HepG2 (cell line): ENCODE measurements around the gene GSDME. TPM values are rescaled to one million over a fixed set of nuclear protein-coding genes. Genes with fewer than 3 reads are reported as not detected.

Experiments used
- ATAC-seq: fragments of 200-7000 bp; cut with Tn5 transposase; 3 replicates; pipeline ENCODE4 v1.9.1; 2020; ENCODE audit warnings: mild to moderate bottlenecking, moderate library complexity
- BruUV-seq: library from RNA; stranded (reverse); fragments of 400-500 nt; replicated peaks from 2 replicates; lab custom pipeline; 2021; lab: Mats Ljungman, UMichigan
- CTCF ChIA-PET: fragments of 300-600 bp; formaldehyde crosslinking; extraction: SDS; loops from one replicate; lab custom pipeline; 2021; ENCODE audit warnings: low total read pairs, inconsistent platforms, low intra/inter-chr PET ratio; lab: Yijun Ruan, JAX
- POLR2A ChIA-PET: fragments of 350-600 bp; sonication (Branson Sonifier 250); formaldehyde crosslinking; loops from one replicate; lab custom pipeline; 2020; ENCODE audit warnings: antibody characterized with exemption, inconsistent platforms; lab: Yijun Ruan, JAX
- DNase-seq: peaks from one replicate; pipeline ENCODE4 v3.0.0-alpha.2; 2015; ENCODE audit warnings: low spot score
- FAIRE-seq: peaks from 3 replicates; lab custom pipeline; 2011; peaks lifted over from hg19 to GRCh38; lab: Jason Lieb, UNC
- H2AFZ ChIP-seq: one replicate; pipeline ENCODE4 v1.6.1; 2011; ENCODE audit warnings: low read length, inconsistent platforms
- H3K27ac ChIP-seq: fragments of 300-600 bp; 3 replicates; pipeline ENCODE4 v1.8.0; 2011; ENCODE audit warnings: mixed run types, mild to moderate bottlenecking, mixed read lengths, low read length, inconsistent platforms; ENCODE audit not compliant: insufficient read depth; ENCODE audit errors: extremely low read length
- H3K27me3 ChIP-seq, 2 experiments: fragments of 200-600 bp in 1 of 2; 2 replicates in 1 of 2; 3 replicates in 1 of 2; pipeline versions ENCODE4 v1.6.0 to v1.8.0; 2011; ENCODE audit warnings: low read length in 2 of 2, mild to moderate bottlenecking in 2 of 2, moderate library complexity in 2 of 2, inconsistent platforms in 1 of 2; ENCODE audit not compliant: insufficient read depth in 2 of 2, control insufficient read depth in 1 of 2
- H3K36me3 ChIP-seq, 2 experiments: fragments of 200-600 bp in 1 of 2; replicated peaks in 1 of 2; 2 replicates in 1 of 2; 3 replicates in 1 of 2; pipeline versions ENCODE4 v1.5.1 to v1.8.0; 2011; ENCODE audit warnings: low read length in 2 of 2, inconsistent platforms in 1 of 2; ENCODE audit not compliant: insufficient read depth in 2 of 2, control insufficient read depth in 1 of 2
- H3K4me1 ChIP-seq: 2 replicates; pipeline ENCODE4 v1.5.1; 2012; ENCODE audit warnings: low read length, inconsistent platforms; ENCODE audit not compliant: insufficient read depth
- H3K4me2 ChIP-seq: 2 replicates; pipeline ENCODE4 v1.6.0; 2011; ENCODE audit warnings: low read depth, low read length, inconsistent platforms
- H3K4me3 ChIP-seq, 3 experiments: fragments of 200-600 bp in 1 of 3; sonication (generic), shearing (Covaris generic) in 1 of 3; replicated peaks in 1 of 3; 2 replicates each; pipeline ENCODE4 v1.5.1; 2011 to 2016; ENCODE audit warnings: low read length in 3 of 3, inconsistent platforms in 2 of 3, low read depth in 2 of 3, mild to moderate bottlenecking in 2 of 3, control low read depth in 1 of 3, mixed read lengths in 1 of 3; ENCODE audit not compliant: insufficient read depth in 1 of 3
- H3K79me2 ChIP-seq: one replicate; pipeline ENCODE4 v1.6.1; 2011; ENCODE audit warnings: low read length, inconsistent platforms; ENCODE audit not compliant: insufficient read depth
- H3K9ac ChIP-seq: 2 replicates; pipeline ENCODE4 v1.6.0; 2011; ENCODE audit warnings: mild to moderate bottlenecking, low read depth, low read length, inconsistent platforms; ENCODE audit not compliant: insufficient read depth
- H3K9me3 ChIP-seq: 2 replicates; pipeline ENCODE4 v1.5.1; 2012; ENCODE audit warnings: mild to moderate bottlenecking, low read length
- H4K20me1 ChIP-seq: 2 replicates; pipeline ENCODE4 v1.6.0; 2011; ENCODE audit warnings: inconsistent platforms, mild to moderate bottlenecking, low read length, moderate library complexity; ENCODE audit not compliant: insufficient read depth
- BRD4 ChIP-seq: sonication (generic); formaldehyde crosslinking; IDR thresholded peaks from 2 replicates; pipeline ENCODE4 v1.4.0; 2020; ENCODE audit warnings: missing genetic modification reagents
- MZF1 ChIP-seq: sonication (generic); formaldehyde crosslinking; IDR thresholded peaks from 2 replicates; pipeline ENCODE4 v1.8.1; 2023; ENCODE audit warnings: mild to moderate bottlenecking, missing genetic modification reagents, borderline replicate concordance
- POGZ ChIP-seq: sonication (generic); formaldehyde crosslinking; IDR thresholded peaks from 2 replicates; pipeline ENCODE4 v1.4.0; 2020; ENCODE audit warnings: mild to moderate bottlenecking, missing genetic modification reagents
- ZNF232 ChIP-seq: sonication (generic); formaldehyde crosslinking; IDR thresholded peaks from 2 replicates; pipeline ENCODE4 v1.4.0; 2020; ENCODE audit warnings: missing genetic modification reagents, borderline replicate concordance
- ZNF253 ChIP-seq: sonication (generic); formaldehyde crosslinking; IDR thresholded peaks from 2 replicates; pipeline ENCODE4 v1.8.0; 2022; ENCODE audit warnings: mild to moderate bottlenecking, missing genetic modification reagents, borderline replicate concordance
- ZNF564 ChIP-seq: sonication (generic); formaldehyde crosslinking; IDR thresholded peaks from 2 replicates; pipeline ENCODE4 v1.8.1; 2023; ENCODE audit warnings: mild to moderate bottlenecking, missing genetic modification reagents
- ZNF747 ChIP-seq: sonication (generic); formaldehyde crosslinking; IDR thresholded peaks from 2 replicates; pipeline ENCODE4 v1.8.1; 2023; ENCODE audit warnings: missing genetic modification reagents, mild to moderate bottlenecking, borderline replicate concordance
- ZNF773 ChIP-seq: sonication (generic); formaldehyde crosslinking; IDR thresholded peaks from 2 replicates; pipeline ENCODE4 v1.4.0; 2020; ENCODE audit warnings: missing genetic modification reagents, borderline replicate concordance
- WGBS: methylation state at CpG from one replicate; pipeline ENCODE4 v1.1.6; 2017; ENCODE audit warnings: low lambda C conversion rate; 5-methylcytosine and 5-hydroxymethylcytosine counted together
- in situ Hi-C: cut with HindIII; loops from 2 replicates; pipeline ENCODE4 v1.10.0; 2017; ENCODE audit warnings: low pct_unique_long_range_greater_than_20kb; ENCODE audit not compliant: extremely low pct_ligation_motif_present
- intact Hi-C: fragments of 100-400 bp; cut with micrococcal nuclease; formaldehyde crosslinking; loops from one replicate; pipeline ENCODE4 v1.10.0; 2022; ENCODE audit not compliant: unreplicated experiment
- polyA plus RNA-seq, 8 experiments: library from polyadenylated mRNA; depleted of rRNA in 3 of 8; stranded (reverse) in 7 of 8; unstranded in 1 of 8; fragments of >200 nt; fragmentation: Illumina TruSeq in 4 of 8; extraction: Trizol in 4 of 8; gene quantifications; 2 replicates each; pipeline versions ENCODE4 v1.2.1 to v1.2.3, GENCODE V29; 2011 to 2016; ENCODE audit warnings: low read depth in 4 of 8, missing spikeins in 1 of 8, mixed read lengths in 1 of 8; ENCODE audit not compliant: insufficient read depth in 1 of 8
- total RNA-seq, 5 experiments: library from RNA; depleted of rRNA; stranded (reverse); fragments of >200 nt; fragmentation: Illumina TruSeq; extraction: Trizol; gene quantifications; 2 replicates each; pipeline ENCODE4 v1.2.3, GENCODE V29; 2016; ENCODE audit warnings: low read depth in 1 of 5
- TF ChIP-seq, protein P1 (sequence below): sonication (generic); formaldehyde crosslinking; IDR thresholded peaks from 2 replicates; pipeline ENCODE4 v1.4.0; 2020; ENCODE audit warnings: missing genetic modification reagents

Gene GSDME
- total and polyA plus RNA-seq, 2 of the 13 experiments (the other 11 are each of a cell fraction or from before 2014, with no cell fraction given), result 19.2 to 28.2 TPM

DNA sequence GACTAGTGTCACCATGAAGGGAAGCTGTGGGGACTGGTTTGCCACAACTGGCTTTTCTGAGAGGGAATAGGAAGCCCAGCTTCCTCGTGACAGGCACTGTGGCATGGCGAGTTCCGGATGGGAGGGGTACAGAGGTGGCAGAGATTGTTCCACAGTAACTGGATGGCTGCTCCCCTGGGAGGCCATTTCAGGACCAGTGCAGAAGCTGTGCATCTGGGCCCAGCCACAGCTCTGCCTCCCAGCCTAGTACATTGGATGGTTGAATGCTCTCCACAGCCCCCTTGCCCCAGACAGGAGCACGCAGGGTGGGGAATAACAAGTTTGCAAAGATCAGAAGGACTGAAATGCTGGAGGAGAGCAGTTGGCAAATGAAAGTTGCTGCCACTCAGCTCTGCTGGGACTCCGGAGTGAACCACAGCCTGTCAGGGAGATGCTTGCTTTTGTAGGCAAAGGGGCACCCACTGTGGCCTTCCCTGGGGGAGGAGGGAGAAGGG is 51.8 kb downstream of the GSDME start:
- H3K79me2 ChIP-seq, result no peaks in the 10 kb centered on the region
- H3K36me3 ChIP-seq, result no peaks in the 10 kb centered on the region; a peak in 2 of 5 replicates
- intact Hi-C loops, result no loop called here
- H2AFZ ChIP-seq, result no peak overlapping the region
- ChIA-PET POLR2A (interaction anchor here (0.6 kb wide), 1 partner anchor 139 kb away, joined by 3 read pairs; no protein-coding TSS in a partner anchor), CTCF (no interaction called here)
- WGBS, result 95% methylated on average over 4 of the region's 5 CpGs
- no peaks in the 10 kb centered on the region for H4K20me1 ChIP-seq
- no peak overlapping the region for H3K9ac ChIP-seq
- no peak overlapping the region for H3K4me2 ChIP-seq
- ATAC-seq (no peak), FAIRE-seq (no peak), DNase-seq (no peak)
- no peaks in the 10 kb centered on the region for H3K27me3 ChIP-seq
- H3K4me1 ChIP-seq, result peaks cover 31% of the 10 kb centered on the region
- H3K4me3 ChIP-seq, result no peak overlapping the region
- TF ChIP-seq ZNF773 (CRISPR knock-in tag) (no peak), ZNF564 (CRISPR knock-in tag) (no peak), BRD4 (CRISPR knock-in tag) (no peak), MZF1 (no peak), ZNF232 (CRISPR knock-in tag) (no peak), POGZ (no peak), ZNF253 (CRISPR knock-in tag) (no peak), ZNF747 (no peak)
- TF ChIP-seq, protein P1, sequence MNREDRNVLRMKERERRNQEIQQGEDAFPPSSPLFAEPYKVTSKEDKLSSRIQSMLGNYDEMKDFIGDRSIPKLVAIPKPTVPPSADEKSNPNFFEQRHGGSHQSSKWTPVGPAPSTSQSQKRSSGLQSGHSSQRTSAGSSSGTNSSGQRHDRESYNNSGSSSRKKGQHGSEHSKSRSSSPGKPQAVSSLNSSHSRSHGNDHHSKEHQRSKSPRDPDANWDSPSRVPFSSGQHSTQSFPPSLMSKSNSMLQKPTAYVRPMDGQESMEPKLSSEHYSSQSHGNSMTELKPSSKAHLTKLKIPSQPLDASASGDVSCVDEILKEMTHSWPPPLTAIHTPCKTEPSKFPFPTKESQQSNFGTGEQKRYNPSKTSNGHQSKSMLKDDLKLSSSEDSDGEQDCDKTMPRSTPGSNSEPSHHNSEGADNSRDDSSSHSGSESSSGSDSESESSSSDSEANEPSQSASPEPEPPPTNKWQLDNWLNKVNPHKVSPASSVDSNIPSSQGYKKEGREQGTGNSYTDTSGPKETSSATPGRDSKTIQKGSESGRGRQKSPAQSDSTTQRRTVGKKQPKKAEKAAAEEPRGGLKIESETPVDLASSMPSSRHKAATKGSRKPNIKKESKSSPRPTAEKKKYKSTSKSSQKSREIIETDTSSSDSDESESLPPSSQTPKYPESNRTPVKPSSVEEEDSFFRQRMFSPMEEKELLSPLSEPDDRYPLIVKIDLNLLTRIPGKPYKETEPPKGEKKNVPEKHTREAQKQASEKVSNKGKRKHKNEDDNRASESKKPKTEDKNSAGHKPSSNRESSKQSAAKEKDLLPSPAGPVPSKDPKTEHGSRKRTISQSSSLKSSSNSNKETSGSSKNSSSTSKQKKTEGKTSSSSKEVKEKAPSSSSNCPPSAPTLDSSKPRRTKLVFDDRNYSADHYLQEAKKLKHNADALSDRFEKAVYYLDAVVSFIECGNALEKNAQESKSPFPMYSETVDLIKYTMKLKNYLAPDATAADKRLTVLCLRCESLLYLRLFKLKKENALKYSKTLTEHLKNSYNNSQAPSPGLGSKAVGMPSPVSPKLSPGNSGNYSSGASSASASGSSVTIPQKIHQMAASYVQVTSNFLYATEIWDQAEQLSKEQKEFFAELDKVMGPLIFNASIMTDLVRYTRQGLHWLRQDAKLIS, result no peak
- no peak overlapping the region for H3K27ac ChIP-seq
- in situ Hi-C loops, result no loop called here
- no peaks in the 10 kb centered on the region for H3K9me3 ChIP-seq
- no TSS peak for BruUV-seq
